Posterior cingulate gyrus (tissue), 11 donors: ENCODE results near the gene ABCD4.
A peak's percentile ranks its signal among the peaks of the same experiment; 100 is the strongest.
"Not testable (repeated sequence)": the region's sequence is repeated elsewhere in the genome, so short reads cannot be mapped to it uniquely, and the experiment has no call there.

Experiments used
- DNase-seq, 10 donors: peaks; one replicate each; pipeline versions ENCODE4 v3.0.0 to v3.0.0-alpha.2; 2020 to 2021; ENCODE audit warnings: mixed read lengths in 3 of 10
- intact Hi-C: fragments of 100-400 bp; cut with DNase I; formaldehyde crosslinking; loops from one replicate; pipeline ENCODE4 v1.15.1; 2023

ABCD4 gene

DNA sequence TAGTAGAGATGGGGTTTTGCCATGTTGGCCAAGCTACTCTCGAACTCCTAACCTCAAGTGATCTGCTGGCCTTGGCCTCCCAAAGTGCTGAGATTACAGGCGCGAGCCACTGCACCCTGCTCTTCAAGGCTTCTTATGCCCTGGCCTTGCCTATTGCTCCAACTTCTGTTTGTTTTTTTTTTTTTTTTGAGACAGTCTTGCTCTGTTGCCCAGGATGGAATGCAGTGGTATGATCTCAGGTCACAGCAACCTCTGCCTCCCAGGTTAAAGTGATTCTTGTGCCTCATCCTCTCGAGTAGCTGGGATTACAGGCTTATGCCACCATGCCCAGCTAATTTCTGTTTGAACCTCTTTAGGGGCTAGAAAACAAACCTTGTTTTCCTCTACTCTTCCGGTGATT is 6.0 kb upstream of the ABCD4 start:
- peak in 1 of 10 donors; percentile 10 for DNase-seq

DNA sequence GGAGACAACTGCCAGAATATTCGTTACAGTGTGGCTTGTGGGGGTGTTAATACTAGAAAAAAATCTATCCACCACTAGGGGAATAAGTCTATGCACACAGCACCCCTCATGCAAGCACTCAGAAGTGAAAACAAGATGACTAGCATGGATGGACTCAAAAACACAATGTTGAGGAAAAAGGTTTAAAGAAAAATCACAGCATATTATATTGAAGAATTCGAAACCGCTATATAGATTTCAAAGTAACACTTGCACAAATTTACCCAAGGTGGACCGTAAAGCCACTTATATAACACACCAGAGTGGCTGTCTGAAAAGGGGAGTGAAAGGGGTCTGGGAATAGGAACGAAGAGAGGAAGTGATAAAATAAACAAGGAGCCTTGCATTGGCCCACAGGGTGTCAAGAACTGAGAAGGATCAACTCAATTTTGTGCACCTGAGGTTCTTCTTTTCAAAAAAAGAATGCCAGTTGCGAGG is 544 bp downstream of the ABCD4 start:
- intact Hi-C loops = loop anchor here (2.0 kb wide), 2 partner anchors 45 to 461 kb away; partner anchors contain the start of gene YLPM1
- DNase-seq = peak in 1 of 10 donors; percentile 2

More for the DNA sequence above, 6.0 kb upstream of the ABCD4 start:
- intact Hi-C loops = no loop called here

DNA sequence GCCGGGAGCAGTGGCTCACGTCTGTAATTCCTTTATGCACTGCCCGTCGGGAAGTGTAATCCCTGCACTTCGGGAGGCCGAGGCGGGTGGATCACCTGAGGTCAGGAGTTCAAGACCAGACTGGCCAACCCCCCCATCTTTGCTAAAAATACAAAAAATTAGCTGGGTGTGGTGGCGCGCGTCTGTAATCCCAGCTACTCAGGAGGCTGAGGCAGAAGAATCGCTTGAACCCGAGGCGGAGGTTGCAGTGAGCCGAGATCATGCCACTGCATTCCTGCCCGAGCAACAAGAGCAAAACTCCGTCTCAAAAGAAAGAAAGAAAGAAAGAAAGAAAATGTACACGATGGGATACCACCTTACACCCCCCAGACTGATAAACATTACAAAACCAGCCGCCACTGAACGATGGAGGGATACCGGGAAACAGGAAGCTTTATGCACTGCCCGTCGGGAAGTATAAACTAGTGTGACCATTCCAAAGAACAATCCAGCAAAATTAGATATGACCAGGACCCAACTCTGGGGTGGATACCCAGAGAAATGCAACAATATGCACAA is 1.1 kb downstream of the ABCD4 start:
- peak in 1 of 10 donors; percentile 44 for DNase-seq
- intact Hi-C loops = loop anchor here (2.0 kb wide), 2 partner anchors 45 to 461 kb away; partner anchors contain the start of gene YLPM1

DNA sequence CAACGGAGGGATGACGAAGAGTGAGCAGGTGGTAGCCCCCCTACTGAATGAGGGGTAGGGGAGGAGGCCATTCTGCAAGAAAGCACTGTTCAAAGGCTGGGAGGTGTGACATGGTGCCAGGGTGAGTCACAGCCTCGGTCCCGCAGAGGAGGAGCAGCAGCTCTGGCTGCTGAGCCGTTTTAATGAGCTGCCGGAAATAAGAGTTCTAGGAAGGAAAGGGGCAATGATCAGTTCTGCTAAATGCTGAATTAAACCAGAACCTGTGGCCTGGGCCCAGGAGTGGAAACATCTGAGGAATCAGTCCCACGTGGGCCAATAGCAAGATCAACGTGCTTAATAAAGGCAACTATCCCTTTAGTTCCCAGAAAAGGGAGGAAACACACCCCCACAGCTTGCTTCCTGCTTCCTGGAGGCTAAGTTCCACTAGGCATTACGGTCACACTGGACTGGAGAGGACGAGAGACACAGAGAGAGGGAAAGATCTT is 3.6 kb downstream of the ABCD4 start:
- intact Hi-C loops = no loop called here
- peak in 3 of 10 donors; percentile 34 to 86 (median 40) for DNase-seq

DNA sequence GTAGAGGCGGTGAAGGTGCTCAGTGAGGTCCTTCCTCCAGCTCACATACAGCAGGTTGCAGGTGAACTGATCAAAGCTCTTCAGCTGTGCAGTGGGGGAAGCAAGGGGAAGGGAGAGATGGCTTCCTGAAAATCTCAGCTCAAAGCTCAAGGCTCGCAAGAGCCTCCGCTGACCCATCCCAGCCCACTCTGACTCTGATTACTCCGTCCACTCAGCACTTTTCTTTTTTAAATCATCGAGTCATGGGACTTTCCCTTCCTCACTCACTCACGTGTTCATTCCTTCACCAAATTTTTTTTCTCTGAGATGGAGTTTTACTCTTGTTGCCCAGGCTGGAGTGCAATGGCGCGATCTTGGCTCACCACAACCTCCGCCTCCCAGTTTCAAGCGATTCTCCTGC is 4.7 kb downstream of the ABCD4 start:
- intact Hi-C loops = no loop called here
- peak in 1 of 10 donors; percentile 2 for DNase-seq

DNA sequence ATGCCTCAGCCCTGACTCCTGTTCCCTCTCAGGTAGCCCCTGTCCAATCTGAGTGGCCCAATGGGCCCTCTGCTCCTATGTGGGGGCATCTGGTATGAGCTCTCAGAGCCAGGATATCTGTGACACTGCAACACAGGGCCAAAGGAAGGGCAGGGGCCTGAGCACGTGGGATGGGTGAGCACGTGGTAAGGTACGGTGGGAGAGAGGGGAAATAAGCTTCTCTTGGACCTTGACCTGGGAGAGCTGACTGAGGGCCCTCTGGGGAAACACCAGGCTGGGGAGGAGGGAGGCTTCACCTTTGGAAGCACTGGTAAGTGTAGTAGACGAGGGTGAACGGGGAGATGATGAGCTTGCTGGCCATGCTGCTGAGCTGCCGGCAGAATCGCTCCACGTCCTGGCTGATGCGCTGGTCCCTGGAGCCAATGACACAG is 6.7 kb downstream of the ABCD4 start:
- peak in 1 of 10 donors; percentile 30 for DNase-seq
- intact Hi-C loops = no loop called here

DNA sequence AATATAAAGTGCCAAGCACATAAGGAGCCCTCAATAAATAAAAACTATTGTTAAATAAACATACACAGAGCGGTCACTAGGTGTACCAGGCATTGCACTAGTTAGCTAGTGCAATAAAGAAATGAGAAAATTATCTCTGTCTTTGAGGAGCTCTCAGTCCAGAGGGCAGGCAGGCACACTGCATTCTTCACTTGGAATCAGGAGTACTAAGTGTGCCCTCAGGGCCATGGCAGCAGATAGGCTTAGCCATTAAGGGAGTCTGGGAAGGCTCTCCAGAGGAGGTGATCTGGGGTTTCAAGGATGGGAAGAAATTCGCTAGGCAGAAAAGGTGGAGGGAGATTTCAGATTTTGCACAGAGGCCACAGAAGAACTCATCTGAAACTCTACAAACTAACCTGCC is 9.1 kb downstream of the ABCD4 start:
- intact Hi-C loops = no loop called here
- DNase-seq = peak in 1 of 10 donors; percentile 24

DNA sequence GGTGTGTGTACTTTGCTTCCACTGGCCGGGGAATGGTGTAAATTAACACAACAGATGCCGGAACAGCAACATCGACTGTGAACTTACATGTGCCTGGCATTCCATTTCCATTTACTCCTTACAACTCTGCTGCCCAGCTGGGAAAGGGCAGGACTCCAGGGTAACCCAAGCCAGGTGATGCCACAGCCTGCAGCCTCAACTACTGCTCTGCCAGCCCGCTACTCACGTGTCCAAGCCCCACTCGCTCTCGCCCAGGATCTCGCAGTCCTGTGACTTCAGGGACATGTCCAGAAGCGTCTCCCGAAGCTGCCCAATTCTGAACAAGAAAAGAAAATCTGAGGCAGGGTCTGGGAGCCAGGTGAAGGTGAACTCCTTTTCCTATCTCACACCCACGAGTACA is 10.7 kb downstream of the ABCD4 start:
- intact Hi-C loops = no loop called here
- DNase-seq = peak in 1 of 10 donors; percentile 49

DNA sequence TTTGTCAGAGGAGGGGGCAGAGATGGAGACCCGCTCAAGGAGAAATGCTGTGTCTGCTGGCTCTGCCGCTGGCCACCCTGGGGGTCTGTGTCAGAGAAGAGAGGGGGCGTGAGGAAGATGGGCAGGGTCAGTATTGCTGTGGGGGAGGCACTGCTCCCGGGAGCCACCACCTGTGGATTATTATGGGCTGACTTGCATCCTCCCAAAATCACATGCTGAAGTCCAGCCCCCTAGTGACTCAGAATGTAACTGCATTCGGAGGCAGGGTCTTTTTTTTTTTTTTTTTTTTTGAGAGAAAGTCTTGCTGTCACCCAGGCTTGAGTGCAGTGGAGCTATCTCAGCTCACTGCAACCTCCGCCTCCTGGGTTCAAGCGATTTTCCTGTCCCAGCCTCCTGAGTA is 12.3 kb downstream of the ABCD4 start:
- intact Hi-C loops = no loop called here
- no peak for DNase-seq

DNA sequence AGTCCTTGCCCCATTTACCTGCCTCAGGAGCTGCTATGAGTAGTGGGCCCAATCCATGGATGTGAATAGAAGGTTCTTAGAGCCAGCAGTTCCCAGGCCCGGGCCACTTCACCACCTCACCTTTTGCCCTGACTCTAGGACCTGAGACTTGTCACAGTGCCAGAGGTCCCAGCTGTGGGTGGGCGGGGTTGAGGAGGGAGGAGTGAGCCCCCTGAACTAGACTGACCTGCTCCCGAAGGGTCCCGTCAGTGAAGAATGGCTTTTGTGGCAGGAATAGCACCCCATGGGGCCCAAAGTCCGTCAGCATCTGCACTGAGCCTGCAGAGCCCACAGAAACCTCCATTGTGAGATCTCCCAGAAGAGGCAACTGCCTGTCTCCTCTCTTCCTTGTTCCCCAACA is 12.9 kb downstream of the ABCD4 start:
- intact Hi-C loops = no loop called here
- DNase-seq = peak in 1 of 10 donors; percentile 78

DNA sequence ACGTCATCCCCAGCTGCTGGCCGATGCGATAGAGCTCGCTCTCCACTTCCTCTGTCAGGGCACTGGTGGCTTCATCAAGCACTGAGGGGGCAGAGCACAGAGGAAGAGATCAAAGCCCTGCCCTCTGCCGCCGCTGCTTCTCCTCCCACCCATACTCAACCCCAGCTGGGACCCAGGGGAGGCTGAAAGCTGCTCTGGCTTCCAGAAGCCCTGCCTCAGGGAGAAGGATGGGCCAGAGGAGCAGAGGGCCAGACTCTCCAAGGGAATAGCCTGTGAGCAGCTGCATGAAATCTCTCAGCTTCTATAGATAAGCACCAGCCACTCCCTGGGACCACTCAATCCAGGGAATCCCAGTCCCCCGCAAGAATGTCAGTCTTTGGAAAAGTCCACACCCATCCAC is 16.0 kb downstream of the ABCD4 start:
- peak in 1 of 10 donors; percentile 62 for DNase-seq
- intact Hi-C loops = no loop called here

DNA sequence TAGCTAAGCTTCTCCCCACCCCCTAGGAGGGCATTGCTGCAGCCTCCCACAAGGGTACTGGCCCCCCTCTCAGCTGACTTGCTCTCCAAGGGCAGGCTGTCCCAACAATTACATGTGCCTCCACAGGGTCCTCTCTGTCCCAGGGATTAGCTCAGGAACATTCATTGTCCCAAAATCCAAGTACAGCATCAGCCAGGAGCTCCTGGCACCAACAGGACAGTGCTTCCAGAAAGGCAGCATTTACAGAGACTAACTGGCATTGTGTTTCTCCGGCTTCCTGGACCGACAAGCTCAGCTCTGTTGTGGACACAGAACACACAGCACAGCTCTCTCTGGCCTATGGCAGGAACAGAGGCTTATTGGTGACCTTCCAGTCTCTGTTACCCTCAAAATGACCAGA is 21.7 kb downstream of the ABCD4 start:
- intact Hi-C loops = no loop called here

DNA sequence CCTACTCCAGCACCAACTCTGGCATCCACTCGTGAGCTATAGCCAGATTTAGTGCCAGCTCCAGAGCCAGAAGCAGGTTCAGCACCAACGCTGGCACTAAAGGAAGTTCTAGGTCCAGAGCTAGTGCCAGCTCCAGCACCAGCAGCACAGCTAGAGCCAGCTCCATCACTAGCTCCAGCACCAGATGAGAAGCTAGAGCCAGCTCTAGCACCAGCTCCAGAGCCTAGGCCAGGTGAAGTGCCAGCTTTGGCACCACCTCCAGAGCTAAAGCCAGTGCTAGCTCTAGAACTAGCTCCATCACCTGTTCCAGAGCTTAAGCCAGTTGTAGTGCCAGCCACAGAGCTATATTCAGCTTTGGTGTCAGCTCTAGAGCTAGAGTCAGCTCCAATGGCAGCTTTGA is 24.7 kb downstream of the ABCD4 start:
- intact Hi-C loops = no loop called here

More for the DNA sequence above, 21.7 kb downstream of the ABCD4 start:
- peak in 3 of 10 donors; percentile 23 to 54 (median 30) for DNase-seq

DNA sequence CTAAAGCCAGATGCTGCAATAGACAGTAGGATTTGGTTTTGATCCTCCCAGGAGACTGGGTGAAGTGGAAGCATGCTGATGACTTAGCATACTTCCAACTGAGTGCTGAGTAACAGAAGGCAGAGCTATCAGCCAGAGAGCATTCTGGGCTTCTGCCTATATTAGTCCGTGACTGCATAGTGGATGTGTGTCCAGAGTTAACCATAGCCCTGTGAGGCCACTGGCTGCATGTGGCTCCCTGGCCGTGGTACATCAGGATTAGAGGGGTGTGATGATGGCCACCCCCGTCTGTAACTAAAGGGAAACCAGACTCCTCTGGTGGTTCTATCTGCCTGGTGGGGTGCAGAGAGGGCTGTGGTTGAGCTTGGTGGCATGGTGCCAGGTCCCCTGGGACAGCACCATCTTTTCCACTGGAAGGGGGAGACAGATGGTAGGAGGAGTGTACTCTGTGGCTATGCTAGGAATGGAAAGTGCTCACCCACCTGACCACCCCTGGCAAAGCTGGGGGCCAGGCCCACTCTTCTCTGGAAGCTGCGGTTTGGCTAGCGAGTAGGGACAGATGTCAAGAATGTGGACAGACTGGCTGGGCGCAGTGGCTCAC is 27.4 kb downstream of the ABCD4 start:
- intact Hi-C loops = no loop called here
- DNase-seq = no peak

More for the DNA sequence above, 24.7 kb downstream of the ABCD4 start:
- peak in 1 of 10 donors; percentile 12 for DNase-seq

DNA sequence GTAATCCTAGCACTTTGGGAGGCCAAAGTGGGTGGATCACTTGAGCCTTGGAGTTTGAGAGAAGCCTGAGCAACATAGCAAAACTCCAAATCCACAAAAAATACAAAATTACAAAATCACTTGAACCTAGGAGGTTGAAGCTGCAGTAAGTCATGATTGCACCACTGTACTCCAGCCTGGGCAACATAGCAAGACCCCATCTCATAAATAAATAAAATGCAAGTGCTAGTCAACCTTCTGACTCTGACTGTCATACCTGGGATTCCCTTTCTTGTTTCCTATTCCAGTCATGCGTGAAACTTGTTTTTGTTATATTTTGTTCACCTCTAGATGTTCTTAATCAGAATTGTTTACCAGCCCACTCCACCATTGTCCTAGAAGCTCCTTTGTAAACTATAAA is 31.4 kb downstream of the ABCD4 start:
- DNase-seq = no peak
- intact Hi-C loops = no loop called here

DNA sequence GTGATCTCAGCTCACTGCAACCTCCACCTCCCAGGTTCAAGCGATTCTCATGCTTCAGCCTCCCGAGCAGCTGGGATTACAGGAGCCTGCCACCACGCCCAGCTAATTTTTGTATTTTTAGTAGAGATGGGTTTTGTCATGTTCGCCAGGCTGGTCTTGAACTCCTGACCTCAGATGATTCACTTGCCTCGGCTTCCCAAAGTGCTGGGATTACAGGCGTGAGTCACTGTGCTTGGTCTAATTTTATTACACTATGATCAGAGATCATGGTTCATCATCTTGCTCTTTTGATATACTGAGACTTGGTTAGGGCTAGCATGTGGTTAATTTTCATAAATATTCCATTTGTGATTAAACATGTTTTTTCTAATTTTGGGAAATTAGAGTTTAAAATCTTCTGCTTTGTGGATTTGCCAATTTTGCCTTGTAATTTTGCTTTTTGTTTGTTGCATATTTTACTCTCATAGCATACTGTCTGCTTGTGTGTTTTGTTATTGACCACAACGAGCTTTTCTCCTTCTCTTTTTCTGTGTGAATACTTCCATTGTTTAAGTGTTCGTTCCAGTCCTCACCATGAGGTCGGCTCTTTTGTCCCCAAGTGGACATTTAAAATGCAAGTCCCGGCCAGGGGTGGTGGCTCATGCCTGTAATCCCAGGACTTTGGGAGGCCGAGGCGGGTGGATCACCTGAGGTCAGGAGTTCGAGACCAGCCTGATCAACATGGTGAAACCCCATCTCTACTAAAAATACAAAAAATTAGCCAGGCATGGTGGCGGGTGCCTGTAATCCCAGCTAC is 32.2 kb downstream of the ABCD4 start:
- intact Hi-C loops = not testable (repeated sequence)
- peak in 4 of 10 donors; percentile 26 to 89 (median 50) for DNase-seq

DNA sequence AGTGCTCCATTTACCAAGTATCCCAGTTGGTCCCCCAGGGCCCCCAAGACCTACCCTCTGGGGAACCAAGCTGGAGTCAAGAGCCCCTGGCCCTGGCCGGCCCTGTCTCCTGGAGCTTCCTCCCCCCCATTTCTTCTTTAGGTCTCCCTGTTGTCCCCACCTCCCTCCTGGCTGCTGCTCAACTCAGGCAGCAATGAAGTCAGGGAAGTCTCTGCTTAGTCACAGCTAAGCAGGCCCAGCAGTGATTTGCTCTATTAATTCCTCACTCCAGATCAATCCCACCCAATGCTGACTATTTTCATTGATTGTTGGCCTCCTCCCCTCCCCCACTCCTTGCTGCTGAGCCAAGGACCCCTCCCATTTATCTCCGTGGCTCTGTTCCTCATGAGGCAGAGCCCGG is 35.1 kb downstream of the ABCD4 start:
- intact Hi-C loops = no loop called here
- no peak for DNase-seq

DNA sequence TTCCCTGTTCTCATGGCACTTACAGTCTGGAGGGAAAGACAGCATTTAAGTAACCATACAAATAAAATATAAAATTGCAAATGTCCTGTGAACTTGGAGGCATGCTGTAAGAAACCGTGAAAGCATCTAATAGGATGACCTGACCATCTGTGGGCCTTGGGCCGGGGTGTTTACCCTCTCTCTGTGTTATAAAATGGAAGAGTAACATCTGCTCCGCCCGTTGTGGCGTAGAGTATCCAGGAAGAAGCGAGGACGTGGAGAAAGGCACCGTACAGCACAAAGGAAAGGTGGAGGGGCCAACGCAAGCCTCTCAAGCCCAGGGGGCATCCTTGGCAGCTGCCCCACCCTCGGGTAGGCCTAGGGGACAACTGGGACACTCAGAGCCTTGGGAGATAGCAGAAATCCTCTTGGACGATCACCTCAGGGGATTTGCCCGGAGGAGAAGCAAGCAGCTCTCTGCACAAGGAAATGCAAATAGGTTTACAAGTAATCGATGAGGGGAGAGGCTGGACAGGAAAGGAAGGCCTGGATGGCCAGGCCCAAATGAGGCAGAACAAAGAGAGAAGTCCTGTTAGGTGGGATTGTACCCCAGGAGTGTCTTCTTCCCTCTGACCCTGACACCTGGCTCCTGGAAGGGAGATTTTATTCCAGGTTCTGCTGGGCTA is 37.3 kb downstream of the ABCD4 start:
- intact Hi-C loops = no loop called here
- DNase-seq = peak in 1 of 10 donors; percentile 52

DNA sequence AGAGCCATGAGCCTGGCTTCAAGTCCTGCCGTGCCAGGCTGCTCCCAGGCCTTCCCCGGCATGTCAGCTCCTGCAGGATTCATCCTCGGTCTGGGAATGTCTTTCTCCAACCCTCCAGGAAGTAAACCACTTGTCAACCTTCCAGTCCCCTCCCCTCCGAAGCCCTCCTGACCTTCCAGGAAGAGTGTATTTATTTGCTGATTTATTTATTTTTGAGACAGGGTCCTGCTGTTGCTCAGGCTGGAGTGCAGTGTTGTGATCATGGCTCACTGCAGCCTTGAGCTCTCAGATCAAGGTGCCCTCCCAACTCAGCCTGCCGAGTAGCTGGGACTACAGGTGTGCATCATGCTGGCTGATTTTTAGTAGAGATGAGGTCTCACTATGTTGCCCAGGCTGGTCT is 38.8 kb downstream of the ABCD4 start:
- DNase-seq = peak in 1 of 10 donors; percentile 40
- intact Hi-C loops = no loop called here

DNA sequence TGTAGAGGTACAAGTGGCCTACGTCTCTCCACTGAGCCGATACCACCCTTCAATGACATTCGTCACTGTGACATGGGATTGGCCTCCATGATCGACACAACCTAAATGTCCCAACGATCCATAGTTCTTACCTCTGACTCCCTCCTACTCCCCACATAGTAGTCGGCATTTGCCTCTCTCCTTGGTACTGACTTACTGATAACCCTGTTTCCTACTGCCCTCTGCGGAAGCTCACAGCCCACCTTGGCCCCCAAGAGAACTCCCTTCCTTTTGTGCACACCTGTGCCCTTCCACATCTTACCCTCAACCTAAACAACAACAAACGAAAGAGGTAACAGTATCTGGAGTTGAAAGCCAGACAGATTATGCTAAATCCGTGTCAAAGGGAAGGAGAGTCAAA is 39.6 kb downstream of the ABCD4 start:
- intact Hi-C loops = no loop called here
- peak in 1 of 10 donors; percentile 2 for DNase-seq

DNA sequence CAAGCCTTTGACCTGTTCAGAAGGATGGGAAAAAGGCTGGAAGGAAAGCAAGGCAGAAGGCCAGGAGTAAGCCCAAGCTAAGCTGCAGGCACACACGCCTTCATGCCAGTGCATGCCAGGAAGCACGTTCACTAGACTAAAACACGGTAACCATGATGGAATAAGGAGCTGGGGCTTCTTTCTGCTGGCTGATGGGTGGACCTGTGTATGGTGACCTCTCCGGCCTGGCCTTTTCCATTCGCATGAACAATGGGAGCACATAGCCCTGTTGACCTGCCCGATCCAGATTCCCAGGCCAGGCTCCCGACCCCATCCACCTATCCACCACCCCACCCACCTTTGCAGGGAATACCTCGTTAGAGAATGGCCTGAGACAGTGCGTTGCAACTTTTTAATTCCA is 40.7 kb downstream of the ABCD4 start:
- intact Hi-C loops = no loop called here

More for the DNA sequence above, 40.7 kb downstream of the ABCD4 start:
- no peak for DNase-seq
